H1 (cell line): ENCODE results near the gene PPARD. TPM values are rescaled to one million over a fixed set of nuclear protein-coding genes. Genes with fewer than 3 reads are reported as not detected.

ENCODE experiments used
- BRCA1 ChIP-seq: IDR thresholded peaks from 2 replicates; pipeline ENCODE4 v1.6.1; 2012; ENCODE audit warnings: low read depth, low read length, improper control_type of control experiment
- CREB1 ChIP-seq: IDR thresholded peaks from 2 replicates; pipeline ENCODE4 v1.6.1; 2012; ENCODE audit warnings: inconsistent platforms
- GABPA ChIP-seq: IDR thresholded peaks from 2 replicates; pipeline ENCODE4 v1.6.1; 2011; ENCODE audit warnings: mild to moderate bottlenecking, low read length, moderate library complexity, borderline replicate concordance; ENCODE audit not compliant: insufficient read depth
- HDAC2 ChIP-seq, 2 experiments: fragments of 300-600 bp in 1 of 2; sonication (generic) in 1 of 2; IDR thresholded peaks; 2 replicates each; pipeline ENCODE4 v1.6.1; 2011 to 2012; ENCODE audit warnings: low read depth in 2 of 2, low read length in 2 of 2, mild to moderate bottlenecking in 2 of 2, moderate library complexity in 2 of 2, borderline replicate concordance in 1 of 2, inconsistent platforms in 1 of 2
- RBBP5 ChIP-seq: IDR thresholded peaks from 2 replicates; pipeline ENCODE4 v1.7.1; 2012; ENCODE audit warnings: low read depth, mild to moderate bottlenecking, inconsistent platforms, low read length, moderate library complexity, borderline replicate concordance
- SP4 ChIP-seq: IDR thresholded peaks from 2 replicates; pipeline ENCODE4 v1.6.1; 2012; ENCODE audit warnings: low read length, inconsistent platforms
- polyA plus RNA-seq, 7 experiments: library from polyadenylated mRNA; depleted of rRNA in 3 of 7; stranded (reverse) in 5 of 7; unstranded in 2 of 7; fragments of >200 nt in 5 of 7; fragments of 200-250 nt in 2 of 7; gene quantifications; 1 replicate in 5 of 7; 2 replicates in 1 of 7; 4 replicates in 1 of 7; pipeline versions ENCODE4 v1.2.1 to v1.2.3, GENCODE V29; 2011 to 2013; ENCODE audit warnings: missing spikeins in 2 of 7, mixed read lengths in 2 of 7
- total RNA-seq: library from RNA; stranded (reverse); fragmentation: NEBNext Ultra II Directional; extraction: Animal tissue kit (Norgen Biotek cat#: 25700); gene quantifications from 2 replicates; pipeline ENCODE4 v1.2.1, GENCODE V29; 2021
- TF ChIP-seq, protein P1 (sequence below): IDR thresholded peaks from 2 replicates; pipeline ENCODE4 v1.6.1; 2011; ENCODE audit warnings: low read length, improper control_type of control experiment
- TF ChIP-seq, protein P2 (sequence below): IDR thresholded peaks from 2 replicates; pipeline ENCODE4 v1.6.1; 2012; ENCODE audit warnings: inconsistent platforms

PPARD gene
- total and polyA plus RNA-seq, 2 of the 8 experiments (the other 6 are each of a cell fraction or from before 2014, with no cell fraction given): 14.6 to 14.9 TPM

DNA sequence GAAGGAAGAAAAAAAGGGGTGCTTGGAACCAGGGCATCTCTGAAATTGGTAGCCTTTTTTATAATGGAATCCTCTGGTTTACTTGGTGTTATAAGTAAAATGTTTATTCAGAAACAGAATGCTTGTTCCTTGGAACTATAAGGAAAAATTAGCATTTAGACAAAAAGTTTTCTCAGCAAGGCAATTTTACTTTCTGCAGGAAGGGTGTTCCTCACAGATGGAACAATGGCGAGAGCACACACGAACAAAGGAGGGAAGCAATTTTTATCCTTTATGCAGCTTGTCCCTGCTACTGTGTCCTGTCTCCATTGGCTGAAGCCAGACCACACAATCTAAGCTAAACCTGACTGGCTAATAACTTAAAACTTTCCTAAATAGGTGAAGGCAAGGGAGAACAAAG, 87.1 kb downstream of the PPARD start (continued):
- TF ChIP-seq, protein P1, sequence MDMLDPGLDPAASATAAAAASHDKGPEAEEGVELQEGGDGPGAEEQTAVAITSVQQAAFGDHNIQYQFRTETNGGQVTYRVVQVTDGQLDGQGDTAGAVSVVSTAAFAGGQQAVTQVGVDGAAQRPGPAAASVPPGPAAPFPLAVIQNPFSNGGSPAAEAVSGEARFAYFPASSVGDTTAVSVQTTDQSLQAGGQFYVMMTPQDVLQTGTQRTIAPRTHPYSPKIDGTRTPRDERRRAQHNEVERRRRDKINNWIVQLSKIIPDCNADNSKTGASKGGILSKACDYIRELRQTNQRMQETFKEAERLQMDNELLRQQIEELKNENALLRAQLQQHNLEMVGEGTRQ: no peak
- TF ChIP-seq, protein P2, sequence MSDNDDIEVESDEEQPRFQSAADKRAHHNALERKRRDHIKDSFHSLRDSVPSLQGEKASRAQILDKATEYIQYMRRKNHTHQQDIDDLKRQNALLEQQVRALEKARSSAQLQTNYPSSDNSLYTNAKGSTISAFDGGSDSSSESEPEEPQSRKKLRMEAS: no peak
- TF ChIP-seq RBBP5 (no peak), BRCA1 (no peak), CREB1 (no peak), GABPA (no peak), HDAC2 (IDR thresholded peaks at IDR 0.05; ENCODE audit: borderline replicate concordance in 1 of 2, low read depth in 2 of 2, low read length in 2 of 2) (no peak), SP4 (no peak)
